ENCODE results near the gene SGTB. TPM values are rescaled to one million over a fixed set of nuclear protein-coding genes. Genes with fewer than 3 reads are reported as not detected.

SGTB gene
- total RNA-seq, 1 donor from 2014 or later = 31.7 TPM

DNA sequence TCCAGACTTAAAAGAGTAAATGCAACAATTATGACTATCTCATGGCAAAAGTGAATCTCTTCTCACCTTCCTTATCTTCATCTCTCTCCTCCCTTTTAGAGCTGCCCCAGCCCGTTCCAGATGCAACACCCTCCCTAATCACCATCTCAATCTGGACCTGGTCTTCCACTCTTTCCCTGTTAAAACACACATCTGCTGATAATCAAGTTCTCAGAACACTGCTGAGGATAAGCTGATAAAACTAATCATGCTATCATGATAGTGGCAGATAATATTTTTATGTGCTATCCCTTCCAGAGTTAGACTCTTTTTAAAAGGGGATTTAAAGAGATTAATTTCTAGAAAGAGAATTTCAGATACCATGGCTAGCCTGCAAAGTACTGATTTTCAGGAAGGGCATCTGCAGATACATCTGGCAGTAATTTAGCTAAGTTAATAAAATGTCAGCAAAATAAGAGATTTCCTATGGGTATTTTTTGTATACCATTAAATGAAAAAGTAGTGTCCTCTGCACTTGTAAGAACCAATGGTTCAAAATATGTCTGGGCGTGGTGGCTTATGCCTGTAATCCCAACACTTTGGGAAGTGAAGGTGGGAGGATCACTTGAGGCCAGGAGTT lies 17.2 kb downstream of the SGTB start:
- Histone ChIP-seq H3K79me2 (ENCODE audit: insufficient read depth, low read length) (no peaks in the 10 kb centered on the region), H3K4me1 (ENCODE audit: insufficient read depth, low read length) (no peaks in the 10 kb centered on the region), H4K20me1 (ENCODE audit: insufficient read depth, low read length) (no peaks in the 10 kb centered on the region), H3K4me3 (ENCODE audit: insufficient read depth, low read depth, low read length) (no peak overlapping the region), H2AFZ (ENCODE audit: low read depth, low read length) (no peak overlapping the region), H3K9me3 (ENCODE audit: insufficient read depth, low read depth, low read length) (no peaks in the 10 kb centered on the region), H3K36me3 (ENCODE audit: insufficient read depth, low read length) (peaks cover 15% of the 10 kb centered on the region), H3K4me2 (ENCODE audit: low read length) (no peak overlapping the region), H3K27ac (ENCODE audit: low read depth, low read length) (no peak overlapping the region), H3K27me3 (ENCODE audit: insufficient read depth, low read length) (no peaks in the 10 kb centered on the region), H3K9ac (ENCODE audit: low read length) (no peak overlapping the region)
- H3K9me3 Mint-ChIP-seq (ENCODE audit: unreplicated experiment) = no peaks in the 10 kb centered on the region
- DNase-seq (ENCODE audit: low read depth) (no peak), FAIRE-seq (no peak)
- H3K4me3 Mint-ChIP-seq (ENCODE audit: unreplicated experiment) = no peak overlapping the region
- H3K27ac Mint-ChIP-seq (ENCODE audit: unreplicated experiment) = no peak overlapping the region
- no peaks in the 10 kb centered on the region for H3K36me3 Mint-ChIP-seq (ENCODE audit: low read depth, unreplicated experiment)
- TF ChIP-seq EZH2 (IDR thresholded peaks at IDR 0.05; ENCODE audit: insufficient read depth, low read length) = no peak
- TF ChIP-seq CTCF (IDR thresholded peaks at IDR 0.05; ENCODE audit: insufficient read depth, low read depth, low read length) = no peak
- no peaks in the 10 kb centered on the region for H3K4me1 Mint-ChIP-seq (ENCODE audit: low read depth, unreplicated experiment)
- H3K27me3 Mint-ChIP-seq (ENCODE audit: low read depth, unreplicated experiment) = no peaks in the 10 kb centered on the region

DNA sequence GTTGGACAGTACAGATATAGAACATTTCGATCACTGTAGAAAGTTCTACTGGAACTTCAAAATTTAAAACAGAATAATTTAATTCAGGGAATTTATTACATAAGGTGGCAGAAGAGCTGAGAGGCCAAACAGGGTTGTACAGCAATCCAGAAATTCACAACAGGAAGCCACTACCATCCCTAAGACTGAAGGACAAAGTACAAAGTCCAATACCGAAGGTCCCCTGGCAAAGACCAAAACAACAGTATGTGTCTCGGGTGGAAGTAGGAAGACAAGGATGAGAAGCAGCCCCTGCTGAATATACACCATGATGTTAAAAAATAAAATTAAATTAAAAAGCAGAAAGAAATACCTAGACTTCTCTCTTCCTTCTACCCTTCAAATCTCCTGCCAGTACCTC lies 19.9 kb downstream of the SGTB start:
- no peaks in the 10 kb centered on the region for H3K4me1 ChIP-seq (ENCODE audit: insufficient read depth, low read length)
- peaks cover 12% of the 10 kb centered on the region for H3K36me3 ChIP-seq (ENCODE audit: insufficient read depth, low read length)
- H3K79me2 ChIP-seq (ENCODE audit: insufficient read depth, low read length) = no peaks in the 10 kb centered on the region
- no peak overlapping the region for H2AFZ ChIP-seq (ENCODE audit: low read depth, low read length)
- H3K27me3 ChIP-seq (ENCODE audit: insufficient read depth, low read length) = no peaks in the 10 kb centered on the region
- TF ChIP-seq EZH2 (IDR thresholded peaks at IDR 0.05; ENCODE audit: insufficient read depth, low read length) = no peak
- TF ChIP-seq CTCF (IDR thresholded peaks at IDR 0.05; ENCODE audit: insufficient read depth, low read depth, low read length) = no peak
- FAIRE-seq (no peak), DNase-seq (ENCODE audit: low read depth) (no peak)
- peaks cover 6% of the 10 kb centered on the region for H3K36me3 Mint-ChIP-seq (ENCODE audit: low read depth, unreplicated experiment)
- H3K4me2 ChIP-seq (ENCODE audit: low read length) = no peak overlapping the region
- no peaks in the 10 kb centered on the region for H3K9me3 ChIP-seq (ENCODE audit: insufficient read depth, low read depth, low read length)
- H3K9ac ChIP-seq (ENCODE audit: low read length) = no peak overlapping the region
- no peak overlapping the region for H3K4me3 ChIP-seq (ENCODE audit: insufficient read depth, low read depth, low read length)
- H3K27ac Mint-ChIP-seq (ENCODE audit: unreplicated experiment) = no peak overlapping the region
- no peaks in the 10 kb centered on the region for H4K20me1 ChIP-seq (ENCODE audit: insufficient read depth, low read length)
- no peak overlapping the region for H3K4me3 Mint-ChIP-seq (ENCODE audit: unreplicated experiment)
- no peaks in the 10 kb centered on the region for H3K9me3 Mint-ChIP-seq (ENCODE audit: unreplicated experiment)
- no peak overlapping the region for H3K27ac ChIP-seq (ENCODE audit: low read depth, low read length)
- H3K4me1 Mint-ChIP-seq (ENCODE audit: low read depth, unreplicated experiment) = no peaks in the 10 kb centered on the region
- no peaks in the 10 kb centered on the region for H3K27me3 Mint-ChIP-seq (ENCODE audit: low read depth, unreplicated experiment)

GRCh38 chr5:65699338-65699737 lies 22.6 kb downstream of the SGTB start:
- Histone ChIP-seq H3K4me1 (ENCODE audit: insufficient read depth, low read length) (no peaks in the 10 kb centered on the region), H3K4me3 (ENCODE audit: insufficient read depth, low read depth, low read length) (no peak overlapping the region), H3K9ac (ENCODE audit: low read length) (no peak overlapping the region), H3K36me3 (ENCODE audit: insufficient read depth, low read length) (peaks cover 12% of the 10 kb centered on the region), H4K20me1 (ENCODE audit: insufficient read depth, low read length) (peaks cover 2% of the 10 kb centered on the region), H2AFZ (ENCODE audit: low read depth, low read length) (no peak overlapping the region), H3K79me2 (ENCODE audit: insufficient read depth, low read length) (no peaks in the 10 kb centered on the region), H3K27ac (ENCODE audit: low read depth, low read length) (no peak overlapping the region), H3K27me3 (ENCODE audit: insufficient read depth, low read length) (no peaks in the 10 kb centered on the region), H3K4me2 (ENCODE audit: low read length) (no peak overlapping the region), H3K9me3 (ENCODE audit: insufficient read depth, low read depth, low read length) (no peaks in the 10 kb centered on the region)
- Mint-ChIP-seq H3K4me1 (ENCODE audit: low read depth, unreplicated experiment) (no peaks in the 10 kb centered on the region), H3K36me3 (ENCODE audit: low read depth, unreplicated experiment) (peaks cover 6% of the 10 kb centered on the region), H3K27me3 (ENCODE audit: low read depth, unreplicated experiment) (no peaks in the 10 kb centered on the region), H3K4me3 (ENCODE audit: unreplicated experiment) (no peak overlapping the region), H3K27ac (ENCODE audit: unreplicated experiment) (no peak overlapping the region), H3K9me3 (ENCODE audit: unreplicated experiment) (no peaks in the 10 kb centered on the region)
- TF ChIP-seq EZH2 (IDR thresholded peaks at IDR 0.05; ENCODE audit: insufficient read depth, low read length) = no peak
- TF ChIP-seq CTCF (IDR thresholded peaks at IDR 0.05; ENCODE audit: insufficient read depth, low read depth, low read length) = no peak
- DNase-seq (ENCODE audit: low read depth) (no peak), FAIRE-seq (no peak)

Data from astrocyte (in vitro differentiated cells and primary cell).